Stimulated activated CD4-positive, alpha-beta T cell treated with anti-CD3 and anti-CD28 coated beads, Interleukin-1b, Interleukin-23, amount 100 ng/mL, for 1 hour (primary cell): ENCODE measurements around the gene TSG101.
A peak's percentile ranks its signal among the peaks of the same experiment; 100 is the strongest.

ENCODE experiments used
- DNase-seq, 2 donors: peaks; one replicate each; pipeline ENCODE4 v3.0.0-alpha.2; 2020; ENCODE audit warnings: low read depth in 2 of 2

Gene TSG101, protein sequence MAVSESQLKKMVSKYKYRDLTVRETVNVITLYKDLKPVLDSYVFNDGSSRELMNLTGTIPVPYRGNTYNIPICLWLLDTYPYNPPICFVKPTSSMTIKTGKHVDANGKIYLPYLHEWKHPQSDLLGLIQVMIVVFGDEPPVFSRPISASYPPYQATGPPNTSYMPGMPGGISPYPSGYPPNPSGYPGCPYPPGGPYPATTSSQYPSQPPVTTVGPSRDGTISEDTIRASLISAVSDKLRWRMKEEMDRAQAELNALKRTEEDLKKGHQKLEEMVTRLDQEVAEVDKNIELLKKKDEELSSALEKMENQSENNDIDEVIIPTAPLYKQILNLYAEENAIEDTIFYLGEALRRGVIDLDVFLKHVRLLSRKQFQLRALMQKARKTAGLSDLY

DNA sequence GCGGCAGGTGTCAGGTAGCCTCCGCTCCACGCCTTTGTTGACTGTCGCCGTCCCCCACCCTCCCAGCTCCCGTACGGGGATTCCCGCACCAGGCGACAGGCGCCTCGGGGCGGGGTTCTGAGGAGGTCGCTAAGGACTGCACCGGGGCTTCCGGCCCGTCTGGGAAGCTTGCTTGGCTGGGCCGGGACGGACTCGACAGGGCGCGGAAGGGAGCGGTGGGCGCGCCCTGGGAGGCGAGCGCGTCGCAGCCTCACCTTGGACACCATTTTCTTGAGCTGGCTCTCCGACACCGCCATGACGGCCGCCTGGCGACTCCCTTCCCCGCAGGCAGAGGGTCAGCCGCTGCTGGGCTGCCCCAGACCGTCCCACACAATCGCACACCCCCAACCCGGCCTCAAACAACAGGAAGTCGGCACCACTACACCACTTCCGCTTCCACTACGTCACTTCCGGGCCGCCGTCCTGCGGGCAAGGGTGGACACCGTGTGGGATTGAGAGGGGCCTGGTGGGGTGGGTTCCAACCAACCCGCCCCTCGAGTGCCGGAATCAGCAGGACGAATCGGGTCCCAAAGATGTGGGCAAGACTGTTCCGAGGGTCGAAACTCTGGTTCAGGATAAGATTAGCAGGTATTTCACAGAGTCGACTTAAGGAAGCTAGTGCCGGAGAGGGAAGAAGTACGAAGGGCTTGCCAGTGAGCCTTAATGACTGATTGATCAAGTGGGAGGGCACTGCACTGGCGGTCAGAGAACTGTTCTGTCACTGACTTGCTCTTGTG lies at the start of gene TSG101:
Gene TSG101, minus strand, starts transcription at position 422 of the 776 bp plus-strand sequence. Its CDS starts 126 bp downstream, at position 296.
- DNase-seq: peak; percentile 79 to 86

DNA sequence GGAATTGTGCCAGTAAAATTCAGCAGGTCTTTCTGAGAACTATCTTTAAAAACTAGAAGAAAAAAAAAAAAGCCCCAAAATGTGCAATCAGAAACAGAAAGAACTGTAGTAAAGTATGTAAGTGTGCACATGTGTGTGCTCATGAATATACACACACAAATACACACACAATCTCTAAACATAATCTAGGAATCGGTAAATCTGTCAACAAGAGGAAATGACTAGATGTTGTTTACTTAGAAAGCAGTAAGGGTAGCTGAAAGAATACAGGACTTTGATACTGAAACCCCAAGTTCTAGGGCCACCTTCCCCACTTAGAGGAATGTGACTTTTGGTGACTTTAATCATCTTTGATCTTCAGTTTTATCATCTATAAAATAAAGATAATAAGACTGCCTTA lies 48.6 kb upstream of the TSG101 start:
- no peak for DNase-seq

GRCh38 chr11:18567081-18567480 lies 40.3 kb upstream of the TSG101 start:
- DNase-seq: no peak

- no peak for DNase-seq
Measured at GRCh38 chr11:18566406-18566805, 39.7 kb upstream of the TSG101 start.

DNA sequence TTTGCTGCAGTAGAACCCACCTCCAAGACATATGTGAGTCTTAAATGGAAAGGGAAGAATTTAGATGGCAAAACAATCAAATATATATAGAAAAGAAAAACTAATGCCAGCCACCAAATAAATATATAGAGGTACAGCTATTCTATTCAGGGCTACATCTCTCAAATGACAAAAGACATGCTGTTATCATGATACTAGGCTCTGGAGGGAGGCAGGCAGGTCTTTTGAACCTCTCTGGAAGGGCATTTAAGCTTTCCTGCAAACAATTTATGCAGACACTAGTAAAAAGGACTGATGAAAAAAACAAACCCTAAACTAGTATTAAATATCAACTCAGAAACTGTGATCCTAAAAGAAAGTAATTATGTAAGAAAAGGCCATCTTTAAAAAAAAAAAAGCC lies 37.4 kb upstream of the TSG101 start:
- DNase-seq: no peak

DNA sequence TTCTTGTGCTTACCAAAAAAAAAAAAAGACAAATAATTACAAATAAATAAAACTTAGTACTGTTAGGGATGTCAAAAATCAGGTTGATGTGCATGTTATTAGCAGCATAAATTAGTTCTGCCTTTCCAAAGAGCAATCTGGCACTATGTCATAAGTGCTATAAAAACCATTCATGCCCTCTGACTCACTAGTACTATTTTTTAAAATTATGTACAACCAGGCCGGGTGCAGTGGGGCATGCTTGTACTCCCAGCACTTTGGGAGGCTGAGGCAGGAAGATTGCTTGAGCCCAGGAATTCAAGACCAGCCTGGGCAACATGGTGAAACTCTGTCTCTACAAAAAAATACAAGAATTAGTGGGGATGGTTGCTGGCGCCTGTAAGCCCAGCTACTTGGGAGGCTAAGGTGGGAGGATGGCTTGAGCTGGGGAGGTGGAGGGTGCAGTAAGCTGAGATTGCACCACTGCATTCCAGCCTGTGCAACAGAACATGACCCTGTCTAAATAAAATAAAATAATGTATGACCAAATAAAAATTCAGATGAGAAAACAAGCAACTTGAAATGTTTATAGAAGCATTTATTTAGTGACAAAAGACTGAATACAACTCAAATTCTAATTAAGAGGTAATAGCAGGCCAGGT lies 36.5 kb upstream of the TSG101 start:
- no peak for DNase-seq

DNA sequence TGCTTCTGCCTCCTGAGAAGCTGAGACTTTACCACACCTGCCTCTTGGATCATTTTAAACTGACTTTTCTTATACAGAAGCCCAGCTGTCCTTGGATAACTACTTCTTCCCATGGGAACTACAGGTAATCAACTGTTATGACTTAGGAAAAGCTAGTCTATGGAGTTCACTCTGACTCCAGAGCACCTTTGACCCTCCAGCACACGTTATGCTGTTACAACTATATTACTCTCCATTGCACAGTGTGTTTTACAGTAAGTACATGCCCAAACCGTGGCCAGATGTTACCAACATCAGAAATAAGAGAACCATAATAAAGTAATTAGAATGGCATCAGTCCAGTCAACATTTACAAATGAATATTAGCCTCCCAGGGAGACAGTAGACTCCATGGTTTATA lies 21.3 kb upstream of the TSG101 start:
- DNase-seq: no peak

GRCh38 chr11:18540207-18541009 lies 13.7 kb upstream of the TSG101 start:
- DNase-seq: no peak

DNA sequence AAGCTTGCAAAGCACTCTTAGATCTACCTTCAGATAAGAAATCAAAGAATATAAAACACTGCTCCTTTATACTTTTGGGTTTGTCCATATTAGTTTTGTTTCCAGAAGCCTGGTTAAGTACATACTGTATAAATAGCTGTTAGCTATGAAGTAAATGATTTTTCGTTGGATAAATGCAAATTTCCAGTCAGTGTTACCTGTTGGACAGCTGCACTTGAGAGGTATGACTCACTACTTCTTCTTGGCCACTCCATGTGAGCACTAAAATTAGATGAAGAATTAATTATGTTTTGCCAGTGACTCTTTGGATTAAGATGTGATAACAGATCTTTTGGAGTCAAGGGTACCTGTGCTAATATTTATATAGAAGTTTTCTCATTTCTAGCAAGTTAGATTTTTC lies 9.5 kb upstream of the TSG101 start:
- DNase-seq: no peak

- DNase-seq: no peak
Measured at GRCh38 chr11:18534245-18534644, 7.5 kb upstream of the TSG101 start.

DNA sequence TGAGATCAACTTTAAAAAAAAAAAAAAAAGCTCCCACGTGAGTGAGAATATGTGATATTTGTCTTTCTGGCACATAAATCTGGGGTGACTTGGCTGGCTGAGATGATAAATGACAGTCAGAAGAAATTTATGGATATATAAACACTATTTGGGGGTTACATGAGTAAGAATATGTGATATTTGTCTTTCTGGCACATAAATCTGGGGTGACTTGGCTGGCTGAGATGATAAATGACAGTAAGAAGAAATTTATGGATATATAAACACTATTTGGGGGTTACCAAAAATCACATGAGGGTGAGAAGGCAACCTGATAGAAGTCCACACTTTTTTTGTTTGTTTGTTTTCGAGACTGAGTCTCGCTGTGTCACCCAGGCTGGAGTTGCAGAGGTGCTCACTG lies 6.6 kb upstream of the TSG101 start:
- DNase-seq: no peak

- DNase-seq: no peak
Measured at GRCh38 chr11:18527512-18527911, 770 bp upstream of the TSG101 start.

DNA sequence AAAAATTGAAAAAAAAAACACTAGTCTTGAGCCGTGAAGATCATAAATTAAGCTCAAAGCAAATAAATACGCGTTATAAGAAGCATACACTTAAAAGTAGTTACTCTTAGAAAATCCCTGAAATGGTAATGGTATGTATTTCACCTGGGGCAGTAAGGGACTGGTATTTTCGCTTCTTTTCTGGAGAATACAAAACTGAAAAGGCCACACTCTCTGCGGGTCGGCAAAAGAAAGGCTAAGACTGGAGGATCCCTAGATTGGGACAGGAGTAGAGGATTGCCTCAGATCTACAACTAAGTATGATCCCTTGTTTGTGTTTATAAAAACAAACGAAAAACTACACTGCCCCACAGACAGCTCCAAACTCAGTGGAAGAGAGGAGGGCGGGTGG lies 617 bp downstream of the TSG101 start:
- no peak for DNase-seq

DNA sequence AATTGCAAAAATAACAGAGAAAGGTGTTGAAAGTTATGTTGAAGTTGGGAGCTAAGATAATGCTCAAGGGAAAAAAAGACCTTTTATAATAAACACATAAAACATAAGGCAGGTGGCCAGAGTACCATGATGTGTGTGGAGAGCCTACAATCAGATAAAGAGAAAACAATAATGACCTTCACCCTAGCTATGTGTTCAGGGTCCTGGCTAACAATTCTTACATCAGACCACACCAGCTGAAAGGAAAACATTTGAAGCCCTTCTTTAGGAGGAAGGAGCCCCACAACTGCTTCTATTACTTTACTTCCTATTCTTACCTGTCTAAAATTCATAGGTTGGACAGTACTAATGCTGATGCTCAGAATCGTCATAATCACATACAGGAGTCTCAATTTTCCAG lies 2.5 kb downstream of the TSG101 start:
- no peak for DNase-seq

- DNase-seq: no peak
Measured at GRCh38 chr11:18523084-18523483, 3.7 kb downstream of the TSG101 start.

DNA sequence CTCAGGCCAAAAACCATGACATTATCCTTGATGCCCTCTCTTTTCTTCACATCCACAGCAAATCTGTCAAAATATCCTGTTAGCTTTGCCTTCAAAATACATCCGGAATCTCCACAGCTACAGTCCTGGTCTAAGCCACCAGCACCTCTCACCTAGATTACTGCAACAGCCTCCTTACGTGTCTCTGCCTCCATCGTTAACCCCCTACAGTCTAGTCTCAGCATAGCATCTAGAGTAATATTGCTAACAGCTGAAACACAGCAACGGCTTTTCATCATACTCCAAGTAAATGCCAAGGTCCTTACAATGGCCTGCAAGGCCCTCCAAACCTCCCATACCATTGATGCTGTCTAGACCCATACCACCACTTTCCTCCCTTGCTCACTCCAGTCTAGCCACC lies 4.4 kb downstream of the TSG101 start:
- no peak for DNase-seq

- DNase-seq: no peak
Measured at GRCh38 chr11:18521122-18521521, 5.6 kb downstream of the TSG101 start.

GRCh38 chr11:18502352-18502751 lies 24.4 kb downstream of the TSG101 start:
- no peak for DNase-seq

DNA sequence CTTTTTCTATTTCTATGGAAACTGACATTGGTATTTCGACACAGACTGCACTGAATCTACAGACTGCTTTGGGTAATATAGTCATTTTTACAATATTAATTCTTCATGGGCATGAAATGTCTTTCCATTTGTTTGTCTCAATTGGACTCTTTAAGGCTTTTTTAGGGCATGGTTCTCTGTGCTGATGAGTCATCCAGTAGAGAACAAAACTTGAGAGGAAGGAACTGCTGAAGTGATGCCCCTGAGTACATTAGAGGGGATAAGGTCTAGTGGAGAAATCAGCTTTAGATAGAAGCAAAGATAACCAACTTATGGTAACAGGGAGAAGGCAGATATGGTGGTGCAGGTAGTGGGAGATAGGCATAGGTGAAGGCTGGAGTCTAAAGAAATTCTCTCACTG lies 25.1 kb downstream of the TSG101 start:
- DNase-seq: no peak

- no peak for DNase-seq
Measured at GRCh38 chr11:18498039-18498438, 28.7 kb downstream of the TSG101 start.

- DNase-seq: no peak
Measured at GRCh38 chr11:18495703-18496102, 31.0 kb downstream of the TSG101 start.

DNA sequence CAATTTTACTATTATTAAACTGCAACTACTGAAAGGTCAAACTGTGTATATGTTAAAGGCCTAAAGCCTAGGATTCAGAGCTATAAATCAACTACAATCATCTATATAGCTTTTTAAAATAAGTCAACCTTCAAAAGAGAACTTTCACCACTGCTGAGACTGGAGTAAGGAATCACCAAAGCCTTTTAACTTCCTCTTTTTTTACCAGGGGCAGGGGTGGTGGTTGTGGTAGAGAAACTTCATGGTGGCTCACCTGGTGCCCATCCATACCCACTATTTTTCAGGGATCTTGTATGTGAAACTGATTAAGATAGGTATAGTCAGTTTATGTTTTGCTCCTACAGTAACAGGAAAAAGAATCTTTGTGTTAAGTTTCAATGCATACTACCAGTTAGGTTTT lies 31.5 kb downstream of the TSG101 start:
- DNase-seq: no peak
